ENCODE data around the gene DYNLT3.

- TF ChIP-seq CTCF (IDR thresholded peaks at IDR 0.05) (no peak), POLR2A (IDR thresholded peaks at IDR 0.05) (no peak)
Observed at GRCh38 chrX:37802028-37802427, 45.3 kb downstream of the DYNLT3 start.
